ENCODE results near the gene APCDD1.

DNA sequence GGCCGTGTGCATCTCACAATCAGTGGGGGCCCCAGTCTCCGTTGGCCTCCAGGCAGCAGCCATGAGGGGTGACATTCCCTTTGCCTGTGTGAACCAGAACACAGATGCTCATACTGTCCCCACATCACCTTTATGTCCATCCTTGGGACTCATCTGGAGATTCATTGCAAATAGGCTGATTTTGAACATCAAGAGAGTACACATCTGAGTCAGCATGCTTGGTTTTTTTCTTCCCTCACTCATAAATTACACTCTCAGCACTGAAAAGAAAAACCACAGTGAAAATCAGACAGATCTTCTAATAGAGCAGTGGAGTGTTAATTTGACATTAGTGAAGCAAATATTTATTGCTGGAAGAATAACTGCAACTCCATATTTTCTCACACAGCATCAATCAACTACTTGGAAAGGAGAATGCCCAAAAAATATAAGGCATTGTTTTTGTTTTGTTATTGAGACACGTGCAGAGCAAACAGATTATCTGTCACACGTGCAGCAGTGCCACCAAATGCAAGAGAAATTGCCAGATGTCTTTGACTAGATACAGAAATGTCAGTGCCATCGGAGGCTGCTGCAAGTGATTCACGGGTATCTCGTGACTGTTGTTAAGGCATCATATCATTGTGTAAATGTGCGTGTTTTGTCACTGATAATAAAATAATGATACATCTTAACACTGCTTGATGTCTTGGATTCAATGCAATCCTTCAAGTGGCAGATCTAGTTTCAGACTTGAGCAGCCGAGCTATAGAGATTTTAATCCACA is 10.9 kb downstream of the APCDD1 start:
- TF ChIP-seq EZH2 (IDR thresholded peaks at IDR 0.05; ENCODE audit: low read depth, unreplicated experiment) (no peak), JUNB (IDR thresholded peaks at IDR 0.05; ENCODE audit: unreplicated experiment) (no peak)

Data from GM23338 (cell line).